SU-DHL-6 (cell line): ENCODE data around the gene MADCAM1.

Source experiments
- EZH2phosphoT487 ChIP-seq: fragments of 200-600 bp; sonication (generic), shearing (Covaris generic); conservative IDR thresholded peaks from 2 replicates; pipeline ENCODE4 v1.6.1; 2018; ENCODE audit warnings: mild to moderate bottlenecking, antibody characterized with exemption, low read length, moderate library complexity, mixed read lengths
- TF ChIP-seq, protein P1 (sequence below): fragments of 200-600 bp; sonication (generic); IDR thresholded peaks from one replicate; pipeline ENCODE4 v1.5.1; 2017; ENCODE audit warnings: antibody characterized with exemption, mild to moderate bottlenecking, low read length, moderate library complexity; ENCODE audit not compliant: insufficient read depth, poor library complexity, severe bottlenecking

DNA sequence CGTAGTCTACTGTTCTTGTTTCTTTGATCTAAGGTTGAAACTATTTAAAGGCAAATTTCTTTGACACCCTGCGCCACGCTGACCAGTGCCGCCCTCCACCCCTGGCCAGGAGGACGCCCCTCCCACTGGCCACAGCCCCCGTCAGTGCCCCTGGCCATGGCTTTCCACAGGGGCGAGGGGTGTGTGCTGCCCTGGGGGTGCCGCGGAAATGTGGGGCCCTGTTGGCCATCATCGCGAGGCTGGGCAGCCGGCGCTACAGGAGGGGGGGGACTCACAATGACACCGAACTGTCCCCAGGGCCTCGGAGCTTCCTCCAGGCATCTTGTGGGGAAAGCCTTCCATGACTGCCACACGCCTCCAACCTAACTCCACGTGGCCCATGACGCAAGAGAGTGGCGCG is 46.4 kb upstream of the MADCAM1 start:
- TF ChIP-seq, protein P1, sequence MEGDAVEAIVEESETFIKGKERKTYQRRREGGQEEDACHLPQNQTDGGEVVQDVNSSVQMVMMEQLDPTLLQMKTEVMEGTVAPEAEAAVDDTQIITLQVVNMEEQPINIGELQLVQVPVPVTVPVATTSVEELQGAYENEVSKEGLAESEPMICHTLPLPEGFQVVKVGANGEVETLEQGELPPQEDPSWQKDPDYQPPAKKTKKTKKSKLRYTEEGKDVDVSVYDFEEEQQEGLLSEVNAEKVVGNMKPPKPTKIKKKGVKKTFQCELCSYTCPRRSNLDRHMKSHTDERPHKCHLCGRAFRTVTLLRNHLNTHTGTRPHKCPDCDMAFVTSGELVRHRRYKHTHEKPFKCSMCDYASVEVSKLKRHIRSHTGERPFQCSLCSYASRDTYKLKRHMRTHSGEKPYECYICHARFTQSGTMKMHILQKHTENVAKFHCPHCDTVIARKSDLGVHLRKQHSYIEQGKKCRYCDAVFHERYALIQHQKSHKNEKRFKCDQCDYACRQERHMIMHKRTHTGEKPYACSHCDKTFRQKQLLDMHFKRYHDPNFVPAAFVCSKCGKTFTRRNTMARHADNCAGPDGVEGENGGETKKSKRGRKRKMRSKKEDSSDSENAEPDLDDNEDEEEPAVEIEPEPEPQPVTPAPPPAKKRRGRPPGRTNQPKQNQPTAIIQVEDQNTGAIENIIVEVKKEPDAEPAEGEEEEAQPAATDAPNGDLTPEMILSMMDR, result no peak
- TF ChIP-seq EZH2phosphoT487, result no peak
